Caco-2 (cell line): Measurements from ENCODE around the gene LSM11. TPM values are rescaled to one million over a fixed set of nuclear protein-coding genes. Genes with fewer than 3 reads are reported as not detected.
A peak's percentile ranks its signal among the peaks of the same experiment; 100 is the strongest.

ENCODE experiments used
- BruUV-seq: library from RNA; stranded (reverse); fragments of 400-500 nt; replicated peaks from 2 replicates; lab custom pipeline; 2021; lab: Mats Ljungman, UMichigan
- CTCF ChIA-PET: fragments of 300-600 bp; sonication (Branson Sonifier 250); formaldehyde crosslinking; loops from one replicate; lab custom pipeline; 2022; ENCODE audit warnings: antibody characterized with exemption; lab: Charles Lee
- POLR2A ChIA-PET: fragments of 300-600 bp; sonication (Branson Sonifier 250); formaldehyde crosslinking; loops from one replicate; lab custom pipeline; 2022; ENCODE audit warnings: antibody characterized with exemption; lab: Charles Lee
- DNase-seq, 2 experiments: peaks; one replicate each; pipeline versions ENCODE4 v3.0.0 to v3.0.0-alpha.2; 2020 to 2022
- H3K27me3 ChIP-seq: replicated peaks from 2 replicates; pipeline ENCODE4 v1.6.0; 2011; ENCODE audit warnings: low read length; ENCODE audit not compliant: control insufficient read depth, insufficient read depth
- H3K36me3 ChIP-seq: 2 replicates; pipeline ENCODE4 v1.5.1; 2011; ENCODE audit warnings: low read length; ENCODE audit not compliant: control insufficient read depth, insufficient read depth
- H3K4me1 ChIP-seq: fragments of 250-450 bp; sonication (Bioruptor Pico); 2 replicates; pipeline ENCODE4 v1.5.1; 2020; ENCODE audit warnings: mild to moderate bottlenecking
- H3K4me3 ChIP-seq: 2 replicates; pipeline ENCODE4 v1.5.1; 2011; ENCODE audit warnings: low read depth, mild to moderate bottlenecking, control low read depth, low read length
- H3K9me3 ChIP-seq: fragments of 250-450 bp; sonication (Bioruptor Pico); 2 replicates; pipeline ENCODE4 v1.5.1; 2020; ENCODE audit warnings: mild to moderate bottlenecking, moderate library complexity
- H3K27ac Mint-ChIP-seq: one replicate; pipeline ENCODE4 v1.8.0; 2022; ENCODE audit warnings: mixed read lengths; ENCODE audit not compliant: unreplicated experiment
- H3K27me3 Mint-ChIP-seq: one replicate; pipeline ENCODE4 v1.8.0; 2022; ENCODE audit warnings: mixed read lengths; ENCODE audit not compliant: insufficient read depth, unreplicated experiment
- H3K36me3 Mint-ChIP-seq: one replicate; pipeline ENCODE4 v1.8.0; 2022; ENCODE audit warnings: mild to moderate bottlenecking, mixed read lengths; ENCODE audit not compliant: insufficient read depth, unreplicated experiment
- H3K4me1 Mint-ChIP-seq: one replicate; pipeline ENCODE4 v1.8.0; 2022; ENCODE audit warnings: low read depth, mixed read lengths; ENCODE audit not compliant: unreplicated experiment
- H3K4me3 Mint-ChIP-seq: one replicate; pipeline ENCODE4 v1.8.0; 2022; ENCODE audit warnings: mild to moderate bottlenecking, moderate library complexity, mixed read lengths; ENCODE audit not compliant: unreplicated experiment
- H3K9me3 Mint-ChIP-seq: one replicate; pipeline ENCODE4 v1.8.0; 2022; ENCODE audit warnings: mixed read lengths; ENCODE audit not compliant: unreplicated experiment
- CTCF ChIP-seq, 2 experiments: fragments of 200-600 bp in 1 of 2; IDR thresholded peaks; 1 replicate in 1 of 2; 2 replicates in 1 of 2; pipeline versions ENCODE4 v1.5.1 to v1.8.0; 2011 to 2022; ENCODE audit warnings: antibody characterized with exemption in 1 of 2, control low read depth in 1 of 2, inconsistent platforms in 1 of 2, low read depth in 1 of 2, low read length in 1 of 2, mild to moderate bottlenecking in 1 of 2, moderate library complexity in 1 of 2; ENCODE audit not compliant: insufficient read depth in 1 of 2, severe bottlenecking in 1 of 2, unreplicated experiment in 1 of 2
- intact Hi-C: fragments of 100-400 bp; cut with micrococcal nuclease; formaldehyde crosslinking; loops from one replicate; pipeline ENCODE4 v1.10.0; 2022; ENCODE audit not compliant: unreplicated experiment
- total RNA-seq: library from RNA; stranded (reverse); gene quantifications from 2 replicates; pipeline ENCODE4 v1.2.3, GENCODE V29; 2022

The LSM11 gene
- total RNA-seq, 1 experiment from 2014 or later, result 7.7 TPM

GRCh38 chr5:157714596-157714864, 29.0 kb upstream of the LSM11 start:
- CTCF ChIA-PET, result no interaction called here
- no peaks in the 10 kb centered on the region for H3K4me1 Mint-ChIP-seq
- BruUV-seq, result no TSS peak

GRCh38 chr5:157718519-157718918, 25.0 kb upstream of the LSM11 start:
- Histone ChIP-seq H3K27me3 (no peaks in the 10 kb centered on the region), H3K4me1 (no peaks in the 10 kb centered on the region), H3K4me3 (no peak overlapping the region), H3K36me3 (no peaks in the 10 kb centered on the region), H3K9me3 (no peaks in the 10 kb centered on the region)
- peak in 1 of 2 experiments; percentile 64 for DNase-seq
- no TSS peak for BruUV-seq
- peak overlapping the region; percentile 16 for H3K27ac Mint-ChIP-seq
- H3K4me3 Mint-ChIP-seq, result no peak overlapping the region
- ChIA-PET POLR2A (interaction anchor here (1.1 to 1.4 kb wide), 2 partner anchors 13 to 67 kb away, joined by 3 read pairs; partner anchors contain the start of gene THG1L), CTCF (interaction anchor here (0.7 to 1.7 kb wide), 11 partner anchors 13 to 392 kb away, joined by 3 to 11 read pairs (median 5); partner anchors contain the start of genes LSM11 and THG1L)
- intact Hi-C loops, result loop anchor here (1.0 kb wide), 4 partner anchors 49 to 390 kb away; no protein-coding TSS in a partner anchor
- no peaks in the 10 kb centered on the region for H3K36me3 Mint-ChIP-seq
- no peaks in the 10 kb centered on the region for H3K27me3 Mint-ChIP-seq
- no peaks in the 10 kb centered on the region for H3K9me3 Mint-ChIP-seq
- peak; percentile 62 to 67 for TF ChIP-seq CTCF (IDR thresholded peaks at IDR 0.05; ENCODE audit: insufficient read depth in 1 of 2, low read depth in 1 of 2, low read length in 1 of 2, severe bottlenecking in 1 of 2, unreplicated experiment in 1 of 2)
- no peaks in the 10 kb centered on the region for H3K4me1 Mint-ChIP-seq

More at GRCh38 chr5:157714596-157714864, 29.0 kb upstream of the LSM11 start:
- no peaks in the 10 kb centered on the region for H3K4me1 ChIP-seq
- no peaks in the 10 kb centered on the region for H3K36me3 Mint-ChIP-seq
- intact Hi-C loops, result no loop called here
- POLR2A ChIA-PET, result no interaction called here
- no peak for DNase-seq
- H3K36me3 ChIP-seq, result no peaks in the 10 kb centered on the region
- H3K4me3 ChIP-seq, result no peak overlapping the region
- H3K9me3 Mint-ChIP-seq, result no peaks in the 10 kb centered on the region
- TF ChIP-seq CTCF (IDR thresholded peaks at IDR 0.05; ENCODE audit: insufficient read depth in 1 of 2, low read depth in 1 of 2, low read length in 1 of 2, severe bottlenecking in 1 of 2, unreplicated experiment in 1 of 2), result no peak
- H3K27me3 Mint-ChIP-seq, result no peaks in the 10 kb centered on the region
- H3K4me3 Mint-ChIP-seq, result no peak overlapping the region
- H3K9me3 ChIP-seq, result no peaks in the 10 kb centered on the region
- no peak overlapping the region for H3K27ac Mint-ChIP-seq
- H3K27me3 ChIP-seq, result no peaks in the 10 kb centered on the region

- Mint-ChIP-seq H3K36me3 (no peaks in the 10 kb centered on the region), H3K9me3 (no peaks in the 10 kb centered on the region), H3K4me1 (no peaks in the 10 kb centered on the region), H3K27ac (no peak overlapping the region), H3K27me3 (no peaks in the 10 kb centered on the region), H3K4me3 (no peak overlapping the region)
- no peaks in the 10 kb centered on the region for H3K9me3 ChIP-seq
- no TSS peak for BruUV-seq
- H3K4me1 ChIP-seq, result no peaks in the 10 kb centered on the region
- no peaks in the 10 kb centered on the region for H3K27me3 ChIP-seq
- ChIA-PET CTCF (interaction anchor here (0.7 to 1.6 kb wide), 5 partner anchors 25 to 391 kb away, joined by 4 to 11 read pairs (median 5); no protein-coding TSS in a partner anchor), POLR2A (interaction anchor here (1.1 to 1.4 kb wide), 2 partner anchors 12 to 68 kb away, joined by 3 read pairs; partner anchors contain the start of gene THG1L)
- H3K4me3 ChIP-seq, result no peak overlapping the region
- no peaks in the 10 kb centered on the region for H3K36me3 ChIP-seq
- no peak for DNase-seq
- intact Hi-C loops, result no loop called here
- no peak for TF ChIP-seq CTCF (IDR thresholded peaks at IDR 0.05; ENCODE audit: insufficient read depth in 1 of 2, low read depth in 1 of 2, low read length in 1 of 2, severe bottlenecking in 1 of 2, unreplicated experiment in 1 of 2)
Observed at GRCh38 chr5:157719245-157719644, 24.3 kb upstream of the LSM11 start.
